HL-60 (cell line): ENCODE data around the gene C19orf12.

Source experiments
- CTCF ChIP-seq: IDR thresholded peaks from one replicate; pipeline ENCODE4 v1.5.1; 2011; ENCODE audit warnings: low read length, control low read depth, inconsistent platforms; ENCODE audit not compliant: insufficient read depth
- POLR2AphosphoS5 ChIP-seq: IDR thresholded peaks from 2 replicates; pipeline ENCODE4 v1.6.1; 2012; ENCODE audit warnings: low read depth
- TF ChIP-seq, protein P1 (sequence below): IDR thresholded peaks from 2 replicates; pipeline ENCODE4 v1.6.1; 2012; ENCODE audit warnings: low read depth; ENCODE audit not compliant: insufficient replicate concordance

DNA sequence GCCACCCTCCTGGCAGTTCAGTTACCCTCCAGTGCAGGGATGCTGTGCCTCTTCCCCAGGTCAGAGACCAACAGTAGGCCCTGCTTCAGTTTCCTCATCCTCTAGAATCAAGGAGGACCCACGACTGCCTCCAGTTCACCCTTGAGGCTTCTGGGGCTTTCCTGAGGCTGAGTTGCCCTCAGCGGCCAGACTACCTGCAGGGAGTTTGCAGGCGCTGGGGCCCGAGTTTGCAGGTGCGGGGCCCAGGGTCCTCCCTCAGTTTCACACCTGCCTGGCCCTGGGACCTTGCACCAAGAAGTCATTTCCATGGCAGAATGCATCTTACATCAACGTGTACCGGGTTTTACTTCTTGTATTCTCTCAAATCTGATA lies 38.9 kb upstream of the C19orf12 start:
- TF ChIP-seq, protein P1, sequence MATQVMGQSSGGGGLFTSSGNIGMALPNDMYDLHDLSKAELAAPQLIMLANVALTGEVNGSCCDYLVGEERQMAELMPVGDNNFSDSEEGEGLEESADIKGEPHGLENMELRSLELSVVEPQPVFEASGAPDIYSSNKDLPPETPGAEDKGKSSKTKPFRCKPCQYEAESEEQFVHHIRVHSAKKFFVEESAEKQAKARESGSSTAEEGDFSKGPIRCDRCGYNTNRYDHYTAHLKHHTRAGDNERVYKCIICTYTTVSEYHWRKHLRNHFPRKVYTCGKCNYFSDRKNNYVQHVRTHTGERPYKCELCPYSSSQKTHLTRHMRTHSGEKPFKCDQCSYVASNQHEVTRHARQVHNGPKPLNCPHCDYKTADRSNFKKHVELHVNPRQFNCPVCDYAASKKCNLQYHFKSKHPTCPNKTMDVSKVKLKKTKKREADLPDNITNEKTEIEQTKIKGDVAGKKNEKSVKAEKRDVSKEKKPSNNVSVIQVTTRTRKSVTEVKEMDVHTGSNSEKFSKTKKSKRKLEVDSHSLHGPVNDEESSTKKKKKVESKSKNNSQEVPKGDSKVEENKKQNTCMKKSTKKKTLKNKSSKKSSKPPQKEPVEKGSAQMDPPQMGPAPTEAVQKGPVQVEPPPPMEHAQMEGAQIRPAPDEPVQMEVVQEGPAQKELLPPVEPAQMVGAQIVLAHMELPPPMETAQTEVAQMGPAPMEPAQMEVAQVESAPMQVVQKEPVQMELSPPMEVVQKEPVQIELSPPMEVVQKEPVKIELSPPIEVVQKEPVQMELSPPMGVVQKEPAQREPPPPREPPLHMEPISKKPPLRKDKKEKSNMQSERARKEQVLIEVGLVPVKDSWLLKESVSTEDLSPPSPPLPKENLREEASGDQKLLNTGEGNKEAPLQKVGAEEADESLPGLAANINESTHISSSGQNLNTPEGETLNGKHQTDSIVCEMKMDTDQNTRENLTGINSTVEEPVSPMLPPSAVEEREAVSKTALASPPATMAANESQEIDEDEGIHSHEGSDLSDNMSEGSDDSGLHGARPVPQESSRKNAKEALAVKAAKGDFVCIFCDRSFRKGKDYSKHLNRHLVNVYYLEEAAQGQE: no peak
- TF ChIP-seq CTCF (no peak), POLR2AphosphoS5 (no peak)
